GM19468 (cell line): ENCODE data around the gene GLP2R.
"Not testable (repeated sequence)": the region's sequence is repeated elsewhere in the genome, so short reads cannot be mapped to it uniquely, and the experiment has no call there.

Experiments used
- ATAC-seq: cut with Tn5 transposase; IDR thresholded peaks from one replicate; pipeline ENCODE4 v1.9.1; 2021; ENCODE audit warnings: mild to moderate bottlenecking, moderate library complexity, moderate number of reproducible peaks; ENCODE audit not compliant: unreplicated experiment; ENCODE audit errors: extremely low read depth

GLP2R gene

GRCh38 chr17:9916108-9916507, 90.4 kb downstream of the GLP2R start:
- ATAC-seq = no peak

GRCh38 chr17:9917131-9917530, 91.4 kb downstream of the GLP2R start:
- no peak for ATAC-seq

DNA sequence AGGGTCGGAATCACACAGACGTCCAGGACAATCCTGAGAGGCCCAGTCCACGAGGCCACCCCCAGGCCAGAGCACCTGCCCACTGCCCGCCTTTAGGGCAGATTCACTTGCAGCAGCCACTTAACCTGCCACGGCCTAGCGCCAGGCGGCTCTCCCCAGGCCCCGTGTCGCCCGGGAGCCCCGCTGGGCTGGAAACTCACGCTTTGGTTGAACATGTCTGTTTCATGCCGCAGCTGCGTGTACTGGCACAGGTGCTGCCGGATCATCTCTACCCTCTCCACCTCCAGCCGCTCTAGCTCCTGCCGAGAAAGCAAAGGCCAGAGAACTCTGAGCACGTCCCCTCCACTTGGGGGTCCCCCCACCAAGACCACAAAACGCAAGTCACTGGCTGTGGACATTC, 92.1 kb downstream of the GLP2R start:
- ATAC-seq = no peak

GRCh38 chr17:9918352-9918751, 92.6 kb downstream of the GLP2R start:
- no peak for ATAC-seq

- no peak for ATAC-seq
These were observed 93.2 kb downstream of the GLP2R start for GRCh38 chr17:9918804-9919352.

DNA sequence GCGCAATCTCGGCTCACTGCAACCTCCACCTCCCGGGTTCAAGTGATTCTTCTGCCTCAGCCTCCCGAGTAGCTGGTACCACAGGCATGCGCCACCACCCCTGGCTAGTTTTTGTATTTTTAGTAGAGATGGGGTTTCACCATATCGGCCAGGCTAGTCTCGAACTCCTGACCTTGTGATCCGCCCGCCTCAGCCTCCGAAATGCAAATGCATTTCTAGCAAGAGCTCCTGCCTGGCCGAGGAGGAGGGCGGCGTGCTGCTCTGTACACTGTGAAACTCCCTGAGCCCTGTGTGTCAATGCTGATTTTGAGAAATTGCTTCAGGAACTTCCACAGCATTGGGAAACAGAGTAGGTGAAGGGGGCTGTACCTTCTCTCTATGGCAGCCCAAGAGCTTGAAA, 95.5 kb downstream of the GLP2R start:
- ATAC-seq = not testable (repeated sequence)

GRCh38 chr17:9922012-9922848, 96.5 kb downstream of the GLP2R start:
- no peak for ATAC-seq

- no peak for ATAC-seq
These were observed 99.0 kb downstream of the GLP2R start for GRCh38 chr17:9924735-9925191.

DNA sequence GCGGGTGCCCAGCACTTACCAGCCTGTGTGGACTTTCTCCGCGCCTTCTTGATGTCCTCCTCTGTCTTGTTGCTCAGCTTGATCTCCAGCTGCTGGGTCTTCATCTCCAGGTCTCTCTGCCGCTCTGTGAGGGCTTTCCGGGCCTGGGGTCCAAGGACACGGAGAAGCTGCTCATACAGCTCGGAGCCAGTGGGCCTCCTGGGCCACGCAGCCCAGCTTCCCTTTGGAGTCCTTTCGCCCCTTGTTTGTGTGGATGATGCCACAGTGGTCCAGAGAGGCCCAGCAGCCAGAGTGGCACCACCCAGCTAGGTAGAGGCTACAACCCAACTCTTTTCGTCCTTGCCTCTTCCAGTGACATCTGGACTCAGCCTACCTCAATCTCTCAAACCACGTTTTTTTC, 99.7 kb downstream of the GLP2R start:
- no peak for ATAC-seq

DNA sequence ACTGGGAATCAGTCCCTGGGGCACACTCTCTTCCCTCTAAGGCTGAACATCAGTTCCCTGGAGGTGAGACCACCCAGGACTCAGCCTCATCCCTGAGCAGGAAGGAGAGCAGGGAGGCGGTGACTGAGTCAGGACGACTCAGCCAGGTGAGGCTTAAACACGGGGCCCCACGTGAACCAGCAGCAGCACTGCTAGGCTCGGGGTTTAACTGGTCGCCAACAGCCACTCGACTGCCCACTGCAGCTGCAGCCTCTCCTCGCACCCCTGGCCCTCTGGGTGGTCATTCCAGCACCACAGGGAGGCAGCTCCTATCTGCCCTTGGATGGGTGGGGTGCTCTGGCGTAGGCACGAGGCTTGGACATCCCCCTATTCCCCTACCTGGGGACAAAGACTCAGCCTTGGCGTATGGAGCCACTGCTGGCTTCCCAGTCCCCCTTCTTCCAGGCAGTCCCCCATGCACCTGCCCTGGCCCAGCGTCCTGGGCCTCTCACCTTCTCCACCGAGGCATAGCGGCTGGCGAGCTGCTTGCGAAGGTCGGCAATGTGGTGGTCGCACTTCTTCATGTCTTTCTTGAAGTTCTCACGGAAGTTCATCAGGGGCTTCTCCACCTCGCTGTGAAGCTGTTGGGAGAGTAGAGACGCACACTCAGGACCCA, 100.6 kb downstream of the GLP2R start:
- no peak for ATAC-seq

DNA sequence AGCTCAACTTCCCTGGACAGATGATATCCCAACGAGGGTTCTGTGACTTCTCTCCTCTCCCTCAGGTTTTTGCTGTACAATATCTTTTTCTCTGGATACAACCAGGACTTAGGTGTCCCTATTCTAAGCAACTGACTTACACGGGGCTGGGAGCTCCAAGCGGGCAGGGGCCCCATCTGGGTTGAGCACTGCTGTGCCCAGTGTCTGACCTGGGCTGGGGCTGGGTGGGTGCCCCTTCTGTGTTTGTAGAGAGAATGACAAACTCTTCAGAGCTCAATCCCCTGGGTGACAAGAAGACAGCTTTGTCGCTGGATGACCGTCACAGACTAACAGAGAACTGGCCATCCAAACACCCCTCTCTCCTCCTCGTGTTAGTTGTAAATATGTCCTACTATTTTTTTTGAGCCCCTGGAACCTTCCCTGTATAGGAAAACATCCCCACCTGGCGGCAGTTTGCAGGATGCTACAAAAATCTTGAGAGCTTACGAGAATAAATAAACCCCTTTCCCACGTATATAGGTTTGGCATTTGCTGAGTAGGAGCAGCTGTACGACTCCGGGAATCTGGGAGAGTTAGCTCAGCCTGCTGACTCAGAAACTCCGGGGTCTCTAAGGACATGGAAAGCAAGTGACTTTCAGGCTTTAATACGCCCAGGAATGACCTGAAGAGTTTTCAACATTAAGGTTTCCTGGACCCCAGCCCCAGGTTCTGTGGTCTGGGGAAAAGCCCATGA, 103.0 kb downstream of the GLP2R start:
- no peak for ATAC-seq

DNA sequence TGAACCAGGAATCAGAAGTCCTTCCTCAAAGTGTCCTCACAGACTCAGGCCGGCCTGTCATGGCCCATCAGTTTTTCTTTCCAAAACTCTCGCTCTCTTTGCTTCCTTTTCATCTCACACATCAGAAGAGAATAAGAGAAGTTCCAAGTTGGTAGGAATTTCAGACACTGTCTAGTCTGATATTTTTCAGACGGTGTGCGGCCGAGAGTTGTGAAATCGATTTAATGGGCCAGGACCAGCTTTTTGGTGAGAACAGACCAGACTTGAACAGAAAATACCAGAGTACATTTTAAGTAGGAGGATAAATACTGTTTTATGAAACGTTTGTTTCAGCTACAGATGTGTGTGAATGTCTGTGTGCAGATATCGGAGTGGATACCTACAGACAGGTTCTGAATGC, 104.1 kb downstream of the GLP2R start:
- ATAC-seq = no peak

- ATAC-seq = no peak
These were observed 105.5 kb downstream of the GLP2R start for GRCh38 chr17:9931144-9931741.

DNA sequence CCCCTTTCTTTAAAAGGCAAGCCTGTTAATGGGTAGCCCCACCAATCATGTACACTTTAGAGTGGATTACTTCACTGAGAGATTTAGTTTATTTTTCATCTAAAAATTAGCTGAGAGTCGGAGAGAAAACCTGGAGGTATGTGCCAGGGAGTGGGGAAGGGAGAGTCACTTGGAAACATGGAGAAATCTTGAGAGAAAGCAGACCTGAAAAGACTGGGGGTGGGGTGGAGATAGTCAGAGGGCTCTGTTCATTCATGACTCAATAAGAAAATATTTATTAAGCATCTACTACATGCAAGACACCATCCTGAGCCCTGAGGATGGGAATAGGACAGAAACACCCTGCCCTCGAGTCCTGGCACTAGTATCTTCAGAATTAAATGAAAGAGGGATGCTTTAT, 106.8 kb downstream of the GLP2R start:
- no peak for ATAC-seq

- no peak for ATAC-seq
These were observed 108.6 kb downstream of the GLP2R start for GRCh38 chr17:9934331-9934730.

DNA sequence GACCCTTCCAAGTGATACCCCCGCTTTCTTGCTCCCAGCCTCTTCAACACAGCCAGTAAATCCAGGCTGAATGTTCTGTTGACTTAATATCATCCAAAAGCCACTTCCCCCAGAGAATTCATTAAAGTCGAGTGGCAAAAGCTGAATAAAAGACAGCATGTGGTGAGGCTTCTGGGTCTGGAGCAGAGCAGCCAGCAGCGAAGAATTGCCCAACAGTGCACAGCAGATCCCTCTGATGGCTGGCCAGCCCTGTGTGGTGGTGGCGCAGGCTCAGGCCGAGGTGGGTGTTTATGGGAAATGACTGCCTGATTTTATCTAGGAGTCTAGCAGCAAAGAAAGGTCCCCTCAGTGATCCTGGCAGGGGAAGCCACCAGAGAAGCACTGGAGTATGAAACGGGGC, 109.7 kb downstream of the GLP2R start:
- ATAC-seq = no peak

- no peak for ATAC-seq
These were observed 110.4 kb downstream of the GLP2R start for GRCh38 chr17:9936095-9936494.

GRCh38 chr17:9937241-9937761, 111.6 kb downstream of the GLP2R start:
- no peak for ATAC-seq

GRCh38 chr17:9937901-9938300, 112.2 kb downstream of the GLP2R start:
- ATAC-seq = no peak

DNA sequence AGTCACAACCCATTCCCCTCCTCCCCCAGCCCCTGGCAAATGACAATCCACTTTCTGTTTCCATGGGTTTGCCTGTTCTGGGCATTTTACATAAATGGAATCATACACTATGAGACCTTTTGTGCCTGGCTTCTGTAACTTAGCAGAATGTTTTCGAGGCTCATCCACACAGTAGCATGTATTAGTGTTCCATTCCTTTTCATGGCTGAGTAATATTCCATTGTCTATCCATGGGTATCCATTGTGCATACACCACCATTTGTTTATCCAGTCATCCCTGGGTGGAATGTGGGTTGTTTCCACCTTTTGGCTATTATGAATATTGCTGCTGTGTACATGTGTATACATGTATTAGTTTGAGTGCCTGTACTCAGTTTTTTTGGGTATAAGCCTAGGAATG, 113.0 kb downstream of the GLP2R start:
- no peak for ATAC-seq
